Measurements from ENCODE around the gene TLE3.

TLE3 gene

DNA sequence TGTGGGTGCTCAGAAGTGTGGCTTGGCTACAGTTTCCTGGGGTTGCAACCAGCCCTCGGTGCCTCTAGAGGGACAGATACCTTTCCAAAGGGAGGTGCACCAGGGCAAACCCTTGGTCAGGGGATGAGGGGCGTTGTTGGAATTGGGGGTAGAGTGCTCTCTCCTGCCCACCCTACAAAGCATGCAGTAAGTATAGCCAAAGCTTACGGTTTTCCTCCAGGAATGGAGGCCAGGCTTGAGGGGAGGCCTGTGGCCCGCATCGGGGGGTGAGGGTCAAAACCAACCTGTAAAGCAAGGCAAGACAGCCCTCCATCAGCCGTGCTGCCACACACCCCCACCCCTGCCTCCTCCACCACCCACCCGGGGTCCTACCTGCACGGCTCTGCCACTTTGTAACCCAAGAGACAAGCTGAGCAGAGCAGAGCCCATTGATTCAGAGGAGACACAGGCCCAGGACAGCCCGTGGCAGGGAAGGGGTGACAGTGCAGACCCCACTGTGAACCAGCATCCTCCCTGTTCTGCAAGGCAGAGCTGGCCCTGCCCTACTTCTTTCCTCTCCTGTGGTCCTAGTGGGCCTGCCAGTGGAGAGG lies 41.5 kb downstream of the TLE3 start:
- peaks cover 5% of the 10 kb centered on the region; the same call in 1 of the 2 replicates for H3K36me3 ChIP-seq (ENCODE audit: insufficient read depth)
- H3K9ac ChIP-seq, result no peak overlapping the region
- no peaks in the 10 kb centered on the region for H3K4me1 ChIP-seq (ENCODE audit: low read depth, poor library complexity, severe bottlenecking)
- no peaks in the 10 kb centered on the region for H3K79me2 ChIP-seq (ENCODE audit: insufficient read depth, low read depth)
- TF ChIP-seq, protein P1, sequence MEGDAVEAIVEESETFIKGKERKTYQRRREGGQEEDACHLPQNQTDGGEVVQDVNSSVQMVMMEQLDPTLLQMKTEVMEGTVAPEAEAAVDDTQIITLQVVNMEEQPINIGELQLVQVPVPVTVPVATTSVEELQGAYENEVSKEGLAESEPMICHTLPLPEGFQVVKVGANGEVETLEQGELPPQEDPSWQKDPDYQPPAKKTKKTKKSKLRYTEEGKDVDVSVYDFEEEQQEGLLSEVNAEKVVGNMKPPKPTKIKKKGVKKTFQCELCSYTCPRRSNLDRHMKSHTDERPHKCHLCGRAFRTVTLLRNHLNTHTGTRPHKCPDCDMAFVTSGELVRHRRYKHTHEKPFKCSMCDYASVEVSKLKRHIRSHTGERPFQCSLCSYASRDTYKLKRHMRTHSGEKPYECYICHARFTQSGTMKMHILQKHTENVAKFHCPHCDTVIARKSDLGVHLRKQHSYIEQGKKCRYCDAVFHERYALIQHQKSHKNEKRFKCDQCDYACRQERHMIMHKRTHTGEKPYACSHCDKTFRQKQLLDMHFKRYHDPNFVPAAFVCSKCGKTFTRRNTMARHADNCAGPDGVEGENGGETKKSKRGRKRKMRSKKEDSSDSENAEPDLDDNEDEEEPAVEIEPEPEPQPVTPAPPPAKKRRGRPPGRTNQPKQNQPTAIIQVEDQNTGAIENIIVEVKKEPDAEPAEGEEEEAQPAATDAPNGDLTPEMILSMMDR (conservative IDR thresholded peaks at IDR 0.05; ENCODE audit: low read depth, low read length), result no peak
- no peak overlapping the region for H3K4me3 ChIP-seq (IDR thresholded peaks at IDR 0.05; ENCODE audit: insufficient read depth, low read depth, low read length)
- H2AFZ ChIP-seq (ENCODE audit: low read depth), result no peak overlapping the region
- H3K4me2 ChIP-seq, result no peak overlapping the region
- H4K20me1 ChIP-seq (ENCODE audit: insufficient read depth), result no peaks in the 10 kb centered on the region
- H3K27ac ChIP-seq, result no peak overlapping the region
- H3K27me3 ChIP-seq (ENCODE audit: insufficient read depth, low read depth), result no peaks in the 10 kb centered on the region

DNA sequence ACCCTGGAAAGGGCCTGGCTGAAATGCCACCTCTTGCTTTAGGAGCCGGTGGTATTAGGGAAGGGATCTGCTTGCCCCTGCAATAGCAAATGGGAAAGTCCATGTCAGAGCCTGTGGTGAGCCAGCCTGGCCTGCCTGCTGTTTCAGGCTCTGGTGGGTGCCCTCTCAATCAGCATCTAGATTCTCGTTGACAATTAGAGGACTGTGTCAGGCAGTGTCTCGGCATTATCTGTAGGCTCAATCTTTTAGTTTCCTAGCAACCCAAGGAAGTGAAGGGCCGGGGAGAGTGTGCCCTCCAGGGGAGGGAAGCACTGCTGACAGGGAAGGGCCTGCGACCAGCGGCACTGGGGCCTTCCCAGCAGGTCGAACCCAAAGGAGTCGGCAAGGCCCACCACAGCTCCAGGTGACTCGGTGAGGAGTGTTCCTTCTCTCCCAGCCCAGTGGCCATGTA lies 42.1 kb downstream of the TLE3 start:
- H2AFZ ChIP-seq (ENCODE audit: low read depth), result no peak overlapping the region
- TF ChIP-seq, protein P1 (conservative IDR thresholded peaks at IDR 0.05; ENCODE audit: low read depth, low read length), result no peak
- no peak overlapping the region for H3K4me2 ChIP-seq
- no peaks in the 10 kb centered on the region for H3K79me2 ChIP-seq (ENCODE audit: insufficient read depth, low read depth)
- peaks cover 8% of the 10 kb centered on the region; the same call in 1 of the 2 replicates for H3K36me3 ChIP-seq (ENCODE audit: insufficient read depth)
- H3K27me3 ChIP-seq (ENCODE audit: insufficient read depth, low read depth), result no peaks in the 10 kb centered on the region
- H4K20me1 ChIP-seq (ENCODE audit: insufficient read depth), result no peaks in the 10 kb centered on the region
- no peaks in the 10 kb centered on the region for H3K4me1 ChIP-seq (ENCODE audit: low read depth, poor library complexity, severe bottlenecking)
- no peak overlapping the region for H3K27ac ChIP-seq
- H3K9ac ChIP-seq, result no peak overlapping the region
- H3K4me3 ChIP-seq (IDR thresholded peaks at IDR 0.05; ENCODE audit: insufficient read depth, low read depth, low read length), result no peak overlapping the region

DNA sequence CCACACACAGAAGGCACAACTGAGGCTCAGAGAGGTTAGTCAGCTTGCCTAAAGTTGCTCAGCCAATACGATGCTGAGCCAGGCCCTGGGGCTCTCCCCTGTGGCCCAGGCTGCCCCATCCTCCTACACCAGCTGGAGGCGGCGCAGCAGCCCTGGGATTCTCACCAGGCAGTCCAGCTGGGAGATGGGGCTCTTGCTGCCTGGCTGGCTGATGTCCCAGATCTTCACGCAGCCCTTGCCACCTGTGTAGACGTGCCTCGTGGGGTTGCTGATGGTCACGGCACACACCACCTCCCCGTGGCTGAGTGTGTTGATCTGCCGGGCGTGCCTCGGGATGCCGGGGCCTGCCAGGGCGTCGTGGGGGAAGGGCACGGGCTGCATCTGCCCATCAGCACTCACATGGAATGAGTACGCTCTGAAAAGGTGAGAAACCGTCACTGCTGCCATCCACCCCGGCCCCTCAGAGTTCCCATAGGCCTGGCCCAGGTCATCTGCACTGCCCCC lies 42.8 kb downstream of the TLE3 start:
- TF ChIP-seq, protein P1 (conservative IDR thresholded peaks at IDR 0.05; ENCODE audit: low read depth, low read length), result no peak
- Histone ChIP-seq H2AFZ (ENCODE audit: low read depth) (no peak overlapping the region), H3K27me3 (ENCODE audit: insufficient read depth, low read depth) (no peaks in the 10 kb centered on the region), H3K36me3 (ENCODE audit: insufficient read depth) (peaks cover 8% of the 10 kb centered on the region; the same call in 1 of the 2 replicates), H4K20me1 (ENCODE audit: insufficient read depth) (no peaks in the 10 kb centered on the region), H3K79me2 (ENCODE audit: insufficient read depth, low read depth) (no peaks in the 10 kb centered on the region), H3K27ac (no peak overlapping the region), H3K4me1 (ENCODE audit: low read depth, poor library complexity, severe bottlenecking) (no peaks in the 10 kb centered on the region), H3K9ac (no peak overlapping the region), H3K4me3 (IDR thresholded peaks at IDR 0.05; ENCODE audit: insufficient read depth, low read depth, low read length) (no peak overlapping the region), H3K4me2 (no peak overlapping the region)

DNA sequence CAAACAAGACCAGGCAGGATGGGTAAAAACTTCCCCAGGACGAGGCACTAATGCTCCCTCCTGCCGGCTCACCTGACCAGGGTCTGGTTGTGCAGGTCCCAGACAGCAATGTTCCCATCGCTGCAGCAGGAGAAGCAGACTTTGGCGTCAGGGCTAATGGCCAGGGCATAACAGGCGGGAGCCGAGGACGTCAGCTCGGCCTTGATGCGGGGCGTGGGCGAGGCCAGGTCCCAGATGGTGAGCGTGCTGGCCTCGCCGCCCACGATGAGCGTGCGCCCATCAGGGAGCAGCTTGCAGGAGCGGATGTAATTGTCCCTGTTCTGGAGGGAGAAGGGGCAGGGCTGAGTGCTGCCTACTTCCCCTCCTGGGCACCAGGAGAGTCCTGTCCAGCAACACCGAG lies 43.4 kb downstream of the TLE3 start:
- H4K20me1 ChIP-seq (ENCODE audit: insufficient read depth), result no peaks in the 10 kb centered on the region
- H3K36me3 ChIP-seq (ENCODE audit: insufficient read depth), result peaks cover 8% of the 10 kb centered on the region; the same call in 1 of the 2 replicates
- TF ChIP-seq, protein P1 (conservative IDR thresholded peaks at IDR 0.05; ENCODE audit: low read depth, low read length), result no peak

More for the DNA sequence above, 43.4 kb downstream of the TLE3 start:
- H3K27me3 ChIP-seq (ENCODE audit: insufficient read depth, low read depth), result no peaks in the 10 kb centered on the region
- H3K4me2 ChIP-seq, result no peak overlapping the region
- no peak overlapping the region for H3K27ac ChIP-seq
- no peak overlapping the region for H3K4me3 ChIP-seq (IDR thresholded peaks at IDR 0.05; ENCODE audit: insufficient read depth, low read depth, low read length)
- H2AFZ ChIP-seq (ENCODE audit: low read depth), result no peak overlapping the region
- no peaks in the 10 kb centered on the region for H3K4me1 ChIP-seq (ENCODE audit: low read depth, poor library complexity, severe bottlenecking)
- H3K79me2 ChIP-seq (ENCODE audit: insufficient read depth, low read depth), result no peaks in the 10 kb centered on the region
- H3K9ac ChIP-seq, result no peak overlapping the region
